ENCODE measurements around the gene KLK3. TPM values are rescaled to one million over a fixed set of nuclear protein-coding genes. Genes with fewer than 3 reads are reported as not detected.

KLK3 gene
- total and polyA plus RNA-seq, 2 experiments from 2014 or later = 0.19 TPM; not detected in 1

DNA sequence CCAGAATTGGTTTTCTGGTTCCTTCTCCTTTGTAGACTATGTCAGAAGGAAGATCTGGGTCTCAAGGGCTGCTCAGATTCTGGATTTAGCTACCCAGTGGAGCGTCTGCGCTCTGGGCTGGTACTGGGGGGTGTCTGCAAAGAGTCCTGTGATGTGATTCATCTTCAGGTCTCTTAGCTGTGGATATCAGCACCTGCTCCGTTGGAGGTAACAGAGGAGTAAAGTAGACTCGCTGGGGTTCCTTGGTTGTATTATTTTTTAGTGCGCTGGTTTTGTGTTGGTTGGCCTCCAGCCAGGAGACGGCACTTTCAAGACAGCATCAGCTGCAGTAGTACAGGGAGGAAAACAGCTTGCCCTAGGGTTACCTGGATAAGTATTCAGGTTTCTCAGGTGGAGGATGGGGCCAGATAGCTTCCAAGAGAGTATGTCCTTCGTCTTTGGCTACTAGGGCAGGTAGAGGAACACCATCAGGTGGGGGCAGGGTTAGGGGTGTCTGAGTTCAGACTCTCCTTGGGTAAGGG lies 11.0 kb upstream of the KLK3 start:
- no peak for TF ChIP-seq EZH2phosphoT487 (IDR thresholded peaks at IDR 0.05; ENCODE audit: unreplicated experiment)
- no peak for TF ChIP-seq ZNF462 (CRISPR knock-in tag; IDR thresholded peaks at IDR 0.05)
- TF ChIP-seq REST (IDR thresholded peaks at IDR 0.05; ENCODE audit: unreplicated experiment) = no peak
- no peak for TF ChIP-seq EZH2 (IDR thresholded peaks at IDR 0.05; ENCODE audit: low read depth, unreplicated experiment)
- no peak for TF ChIP-seq ZNF331 (CRISPR knock-in tag; IDR thresholded peaks at IDR 0.05; ENCODE audit: low read depth)
- no peak for TF ChIP-seq NANOG (IDR thresholded peaks at IDR 0.05; ENCODE audit: borderline replicate concordance)
- no peak overlapping the region for H3K4me3 ChIP-seq
- no peaks in the 10 kb centered on the region for H3F3A ChIP-seq (replicated peaks; ENCODE audit: low read depth)
- no peaks in the 10 kb centered on the region for H4K20me1 ChIP-seq (replicated peaks; ENCODE audit: insufficient read depth)
- ATAC-seq (no peak), DNase-seq (ENCODE audit: low spot score) (no peak)
- H3K27me3 ChIP-seq (ENCODE audit: insufficient read depth) = peaks cover 8% of the 10 kb centered on the region; the same call in 1 of the 2 replicates
- Mint-ChIP-seq H3K27ac (no peak overlapping the region), H3K36me3 (ENCODE audit: low read depth) (peaks cover 13% of the 10 kb centered on the region; the same call in 2 of the 3 replicates), H3K9me3 (peaks cover 62% of the 10 kb centered on the region), H3K4me3 (no peak overlapping the region), H3K27me3 (ENCODE audit: insufficient read depth, low read depth, poor library complexity) (peaks cover 4% of the 10 kb centered on the region), H3K4me1 (no peaks in the 10 kb centered on the region)
- no peaks in the 10 kb centered on the region for H3K9me2 ChIP-seq (ENCODE audit: insufficient read depth)
- H3K79me2 ChIP-seq (replicated peaks; ENCODE audit: insufficient read depth) = no peaks in the 10 kb centered on the region
- H3K4me1 ChIP-seq (ENCODE audit: insufficient read depth) = no peaks in the 10 kb centered on the region
- H2AFZ ChIP-seq = no peak overlapping the region
- H3K4me2 ChIP-seq = no peak overlapping the region
- no peaks in the 10 kb centered on the region for H3K36me3 ChIP-seq (ENCODE audit: insufficient read depth)
- H3K27ac ChIP-seq (ENCODE audit: low read depth) = no peak overlapping the region

Measured in GM23338 (cell line).